Measurements from ENCODE around the gene TNKS1BP1.

DNA sequence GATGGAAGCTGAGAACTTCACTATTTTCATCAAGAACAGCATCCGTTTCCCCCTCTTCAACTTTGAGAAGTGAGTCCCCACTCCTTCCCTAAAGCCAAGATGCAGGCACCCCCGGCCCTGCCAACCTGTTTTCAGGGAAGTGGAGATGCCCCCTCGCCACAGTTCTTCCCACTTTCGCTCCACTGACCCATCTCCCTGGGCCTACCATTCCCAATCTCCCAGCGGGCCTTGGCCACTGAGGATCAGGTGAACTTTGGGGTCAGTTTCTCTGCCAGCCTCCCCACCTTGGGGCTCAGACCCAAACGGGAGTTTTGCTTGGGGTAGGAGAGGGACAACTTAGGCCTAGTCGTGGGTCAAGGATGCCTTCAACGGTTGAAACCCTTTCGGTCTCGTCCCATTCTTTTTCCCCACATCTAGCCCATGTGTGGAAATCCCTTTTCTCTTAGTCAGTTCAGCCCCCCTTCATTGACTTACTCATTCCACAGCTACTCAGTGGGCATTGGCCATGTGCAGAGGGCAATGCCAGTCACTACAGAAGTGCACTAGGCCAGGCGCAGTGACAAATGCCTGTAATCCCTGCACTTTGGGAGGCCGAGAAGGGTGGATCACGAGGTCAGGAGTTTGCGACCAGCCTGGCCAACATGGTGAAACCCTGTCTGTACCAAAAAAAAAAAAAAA is 24.0 kb upstream of the TNKS1BP1 start:
- TF ChIP-seq EZH2phosphoT487 (IDR thresholded peaks at IDR 0.05; ENCODE audit: borderline replicate concordance, low read depth) (no peak), FOXM1 (IDR thresholded peaks at IDR 0.05; ENCODE audit: low read depth) (no peak), RAD21 (IDR thresholded peaks at IDR 0.05; ENCODE audit: low read length) (no peak), FOXJ3 (CRISPR knock-in tag; IDR thresholded peaks at IDR 0.05) (no peak), GABPA (IDR thresholded peaks at IDR 0.05; ENCODE audit: low read depth) (no peak), EP300 (IDR thresholded peaks at IDR 0.05; ENCODE audit: borderline replicate concordance in 1 of 2, low read depth in 1 of 2, low read length in 1 of 2) (no peak), JUND (IDR thresholded peaks at IDR 0.05) (no peak), TAF1 (IDR thresholded peaks at IDR 0.05; ENCODE audit: borderline replicate concordance, low read depth, low read length) (no peak)
- TF ChIP-seq, protein P1, sequence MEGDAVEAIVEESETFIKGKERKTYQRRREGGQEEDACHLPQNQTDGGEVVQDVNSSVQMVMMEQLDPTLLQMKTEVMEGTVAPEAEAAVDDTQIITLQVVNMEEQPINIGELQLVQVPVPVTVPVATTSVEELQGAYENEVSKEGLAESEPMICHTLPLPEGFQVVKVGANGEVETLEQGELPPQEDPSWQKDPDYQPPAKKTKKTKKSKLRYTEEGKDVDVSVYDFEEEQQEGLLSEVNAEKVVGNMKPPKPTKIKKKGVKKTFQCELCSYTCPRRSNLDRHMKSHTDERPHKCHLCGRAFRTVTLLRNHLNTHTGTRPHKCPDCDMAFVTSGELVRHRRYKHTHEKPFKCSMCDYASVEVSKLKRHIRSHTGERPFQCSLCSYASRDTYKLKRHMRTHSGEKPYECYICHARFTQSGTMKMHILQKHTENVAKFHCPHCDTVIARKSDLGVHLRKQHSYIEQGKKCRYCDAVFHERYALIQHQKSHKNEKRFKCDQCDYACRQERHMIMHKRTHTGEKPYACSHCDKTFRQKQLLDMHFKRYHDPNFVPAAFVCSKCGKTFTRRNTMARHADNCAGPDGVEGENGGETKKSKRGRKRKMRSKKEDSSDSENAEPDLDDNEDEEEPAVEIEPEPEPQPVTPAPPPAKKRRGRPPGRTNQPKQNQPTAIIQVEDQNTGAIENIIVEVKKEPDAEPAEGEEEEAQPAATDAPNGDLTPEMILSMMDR (IDR thresholded peaks at IDR 0.05): no peak
